CD14-positive monocyte (primary cell): ENCODE measurements around the gene PAX6. TPM values are rescaled to one million over a fixed set of nuclear protein-coding genes. Genes with fewer than 3 reads are reported as not detected.

Source experiments
- DNase-seq, 3 donors: peaks; one replicate each; pipeline ENCODE4 v3.0.0-alpha.2; 2011 to 2022
- H2AFZ ChIP-seq: 2 replicates; pipeline ENCODE4 v1.6.0; 2012; ENCODE audit warnings: mild to moderate bottlenecking, low read depth, low read length, inconsistent platforms; ENCODE audit not compliant: insufficient read depth, poor library complexity, severe bottlenecking
- H3K27ac ChIP-seq, 2 donors: 1 replicate in 1 of 2; 2 replicates in 1 of 2; pipeline ENCODE4 v1.5.1; 2012 to 2013; ENCODE audit warnings: low read length in 2 of 2, control low read depth in 1 of 2, inconsistent platforms in 1 of 2, low read depth in 1 of 2, mild to moderate bottlenecking in 1 of 2
- H3K27me3 ChIP-seq, 2 donors: one replicate each; pipeline versions ENCODE4 v1.6.0 to v1.6.1; 2011 to 2013; ENCODE audit warnings: low read length in 2 of 2; ENCODE audit not compliant: control insufficient read depth in 2 of 2, insufficient read depth in 2 of 2
- H3K36me3 ChIP-seq, 2 donors: replicated peaks in 1 of 2; 1 replicate in 1 of 2; 2 replicates in 1 of 2; pipeline versions ENCODE4 v1.5.1 to v1.6.1; 2012 to 2013; ENCODE audit warnings: low read length in 2 of 2, control low read depth in 1 of 2, inconsistent platforms in 1 of 2, mild to moderate bottlenecking in 1 of 2; ENCODE audit not compliant: insufficient read depth in 2 of 2, control insufficient read depth in 1 of 2
- H3K4me1 ChIP-seq, 2 donors: 1 replicate in 1 of 2; 2 replicates in 1 of 2; pipeline versions ENCODE4 v1.5.1 to v1.6.1; 2012 to 2013; ENCODE audit warnings: low read length in 2 of 2, control low read depth in 1 of 2, inconsistent platforms in 1 of 2, mild to moderate bottlenecking in 1 of 2, moderate library complexity in 1 of 2; ENCODE audit not compliant: insufficient read depth in 2 of 2, control insufficient read depth in 1 of 2
- H3K4me2 ChIP-seq: replicated peaks from 2 replicates; pipeline ENCODE3; 2012; ENCODE audit warnings: low read length, moderate library complexity, mild to moderate bottlenecking; ENCODE audit not compliant: poor library complexity, severe bottlenecking; ENCODE audit errors: extremely low read depth
- H3K4me3 ChIP-seq, 3 experiments: fragments of 200-600 bp in 1 of 3; sonication (generic) in 1 of 3; replicated peaks in 1 of 3; 1 replicate in 2 of 3; 2 replicates in 1 of 3; pipeline ENCODE4 v1.5.1; 2011 to 2013; ENCODE audit warnings: low read length in 3 of 3, mild to moderate bottlenecking in 3 of 3, control low read depth in 2 of 3, low read depth in 2 of 3, inconsistent platforms in 1 of 3, moderate library complexity in 1 of 3
- H3K79me2 ChIP-seq: 2 replicates; pipeline ENCODE4 v1.6.0; 2012; ENCODE audit warnings: mild to moderate bottlenecking, control low read depth, inconsistent platforms, low read length, moderate library complexity; ENCODE audit not compliant: insufficient read depth
- H3K9ac ChIP-seq: 2 replicates; pipeline ENCODE4 v1.6.0; 2017; ENCODE audit warnings: low read length, mild to moderate bottlenecking; ENCODE audit not compliant: insufficient read depth, poor library complexity, severe bottlenecking
- H3K9me3 ChIP-seq, 2 donors: replicated peaks in 1 of 2; 1 replicate in 1 of 2; 2 replicates in 1 of 2; pipeline versions ENCODE4 v1.5.1 to v1.6.1; 2012 to 2013; ENCODE audit warnings: low read length in 2 of 2, control low read depth in 1 of 2; ENCODE audit not compliant: control insufficient read depth in 1 of 2, insufficient read depth in 1 of 2
- H4K20me1 ChIP-seq: 2 replicates; pipeline ENCODE4 v1.6.0; 2012; ENCODE audit warnings: mild to moderate bottlenecking, low read length, control low read depth, moderate library complexity; ENCODE audit not compliant: insufficient read depth
- H3K27ac Mint-ChIP-seq, 7 donors: one replicate each; pipeline ENCODE4 v1.8.0; 2020; ENCODE audit warnings: mild to moderate bottlenecking in 7 of 7, mixed read lengths in 7 of 7, moderate library complexity in 6 of 7, inconsistent platforms in 2 of 7
- H3K27me3 Mint-ChIP-seq, 3 donors: one replicate each; pipeline ENCODE4 v1.8.0; 2021 to 2022; ENCODE audit warnings: low read depth in 3 of 3, mild to moderate bottlenecking in 3 of 3, mixed read lengths in 3 of 3, moderate library complexity in 3 of 3, inconsistent platforms in 1 of 3
- H3K36me3 Mint-ChIP-seq, 2 donors: one replicate each; pipeline ENCODE4 v1.8.0; 2020; ENCODE audit warnings: mixed read lengths in 2 of 2, inconsistent platforms in 1 of 2, mild to moderate bottlenecking in 1 of 2
- H3K4me1 Mint-ChIP-seq: one replicate; pipeline ENCODE4 v1.8.0; 2020; ENCODE audit warnings: mild to moderate bottlenecking, mixed read lengths
- H3K4me3 Mint-ChIP-seq, 2 donors: one replicate each; pipeline ENCODE4 v1.8.0; 2020; ENCODE audit warnings: mild to moderate bottlenecking in 2 of 2, mixed read lengths in 2 of 2, moderate library complexity in 1 of 2
- H3K9me3 Mint-ChIP-seq, 7 donors: one replicate each; pipeline ENCODE4 v1.8.0; 2020 to 2022; ENCODE audit warnings: mixed read lengths in 7 of 7, mild to moderate bottlenecking in 6 of 7, moderate library complexity in 6 of 7, inconsistent platforms in 2 of 7
- CTCF ChIP-seq: fragments of 200-600 bp; IDR thresholded peaks from one replicate; pipeline ENCODE4 v1.8.0; 2022; ENCODE audit warnings: antibody characterized with exemption, mild to moderate bottlenecking
- WGBS: methylation state at CpG from one replicate; pipeline ENCODE4 v1.1.5; 2013; ENCODE audit warnings: missing lambda C conversion rate; ENCODE audit not compliant: insufficient coverage; 5-methylcytosine and 5-hydroxymethylcytosine counted together
- intact Hi-C, 2 donors: fragments of 100-400 bp; cut with micrococcal nuclease; formaldehyde crosslinking; loops; one replicate each; pipeline versions ENCODE4 v1.15.0 to v1.15.1; 2023
- polyA plus RNA-seq, 3 donors: library from polyadenylated mRNA; depleted of rRNA in 1 of 3; unstranded in 2 of 3; stranded (reverse) in 1 of 3; fragments of 300-500 nt in 2 of 3; fragments of >200 nt in 1 of 3; fragmentation: Illumina TruSeq in 2 of 3; gene quantifications; 1 replicate in 2 of 3; 2 replicates in 1 of 3; pipeline ENCODE4 v1.2.3, GENCODE V29; 2012 to 2021

PAX6 gene
- polyA plus RNA-seq, 3 donors, result not detected

- peaks cover 77 to 100% of the 10 kb centered on the region in 2 donors for H3K27me3 ChIP-seq
- Mint-ChIP-seq H3K36me3 (peaks cover 14 to 20% of the 10 kb centered on the region in 2 donors), H3K4me1 (peaks cover 57% of the 10 kb centered on the region), H3K4me3 (peak overlapping the region in 1 of 2 donors; percentile 83), H3K9me3 (peaks cover 14 to 60% (median 49%) of the 10 kb centered on the region in 7 donors), H3K27me3 (peaks cover 86 to 100% (median 93%) of the 10 kb centered on the region in 3 donors), H3K27ac (no peak overlapping the region)
- H2AFZ ChIP-seq, result no peak overlapping the region
- no peak for DNase-seq
- no peak for TF ChIP-seq CTCF
- no peaks in the 10 kb centered on the region for H3K79me2 ChIP-seq
- WGBS, result 3% methylated on average over 29 of the region's 38 CpGs
- no peak overlapping the region for H3K9ac ChIP-seq
- H3K36me3 ChIP-seq, result no peaks in the 10 kb centered on the region
- H3K4me1 ChIP-seq, result peaks cover 44 to 65% of the 10 kb centered on the region in 2 donors
- intact Hi-C loops, result no loop called here
- no peak overlapping the region for H3K27ac ChIP-seq
- H3K9me3 ChIP-seq, result peaks cover 15 to 79% of the 10 kb centered on the region in 2 donors
- no peak overlapping the region for H3K4me2 ChIP-seq
- H3K4me3 ChIP-seq, result no peak overlapping the region
- no peaks in the 10 kb centered on the region for H4K20me1 ChIP-seq
Observed at GRCh38 chr11:31814176-31814868, 3.2 kb upstream of the PAX6 start.

- no peak for TF ChIP-seq CTCF
- H3K27ac ChIP-seq, result no peak overlapping the region
- H3K27me3 Mint-ChIP-seq, result peaks cover 86 to 100% (median 93%) of the 10 kb centered on the region in 3 donors
- peaks cover 14 to 63% (median 49%) of the 10 kb centered on the region in 7 donors for H3K9me3 Mint-ChIP-seq
- no peaks in the 10 kb centered on the region for H3K36me3 ChIP-seq
- peaks cover 47 to 72% of the 10 kb centered on the region in 2 donors for H3K4me1 ChIP-seq
- H3K9ac ChIP-seq, result no peak overlapping the region
- H3K79me2 ChIP-seq, result no peaks in the 10 kb centered on the region
- H3K4me3 Mint-ChIP-seq, result peak overlapping the region; percentile 67 to 92
- intact Hi-C loops, result no loop called here
- peak overlapping the region in 1 of 3 experiments; percentile 72 for H3K4me3 ChIP-seq
- H3K27me3 ChIP-seq, result peaks cover 78 to 100% of the 10 kb centered on the region in 2 donors
- H3K27ac Mint-ChIP-seq, result no peak overlapping the region
- WGBS, result 2% methylated on average over 23 of the region's 35 CpGs
- peaks cover 14 to 25% of the 10 kb centered on the region in 2 donors for H3K36me3 Mint-ChIP-seq
- no peak overlapping the region for H2AFZ ChIP-seq
- H3K9me3 ChIP-seq, result peaks cover 18 to 79% of the 10 kb centered on the region in 2 donors
- no peaks in the 10 kb centered on the region for H4K20me1 ChIP-seq
- peak overlapping the region; percentile 81 for H3K4me2 ChIP-seq
- no peak for DNase-seq
- peaks cover 60% of the 10 kb centered on the region for H3K4me1 Mint-ChIP-seq
Observed at GRCh38 chr11:31813391-31814175, 2.5 kb upstream of the PAX6 start.
